Measurements from ENCODE around the gene INTS6.

The INTS6 gene

DNA sequence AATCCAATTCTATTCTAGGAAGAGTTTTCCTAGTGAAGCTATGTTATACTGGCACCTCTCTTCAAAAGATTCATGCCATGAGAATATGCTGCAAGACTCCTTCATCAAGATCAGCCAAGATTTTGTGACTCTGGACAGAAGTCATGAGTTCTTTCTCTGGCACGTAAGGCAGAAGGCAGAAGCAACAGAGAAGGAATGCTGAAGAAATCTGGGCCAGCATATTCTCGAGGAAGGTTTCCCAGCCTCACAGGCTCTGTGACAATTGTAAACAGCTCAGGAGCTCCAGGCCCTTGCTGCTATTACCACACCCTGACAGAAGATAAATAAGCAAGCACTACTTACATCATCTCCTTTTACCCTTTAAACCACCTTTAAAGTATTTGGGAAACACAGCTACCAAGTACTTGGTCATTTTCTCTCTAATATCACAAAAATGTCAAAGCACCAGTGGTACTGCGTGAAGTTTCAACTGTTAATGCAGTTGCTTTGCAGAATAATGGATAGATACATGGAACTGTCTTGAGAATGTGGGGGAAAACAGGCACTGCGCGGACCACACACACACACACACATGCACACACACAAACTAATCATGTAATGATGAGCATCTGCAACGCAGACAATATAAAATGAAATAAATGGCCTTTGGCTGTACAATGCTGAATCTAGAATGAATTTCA lies 55.4 kb downstream of the INTS6 start:
- DNase-seq: no peak

GRCh38 chr13:51396352-51396751 lies 56.5 kb downstream of the INTS6 start:
- DNase-seq: no peak

- no peak for DNase-seq
Measured at GRCh38 chr13:51394724-51395123, 58.1 kb downstream of the INTS6 start.

GRCh38 chr13:51385114-51385513 lies 67.7 kb downstream of the INTS6 start:
- no peak for DNase-seq

- DNase-seq: peak; percentile 93
Measured at GRCh38 chr13:51380269-51380668, 72.6 kb downstream of the INTS6 start.

DNA sequence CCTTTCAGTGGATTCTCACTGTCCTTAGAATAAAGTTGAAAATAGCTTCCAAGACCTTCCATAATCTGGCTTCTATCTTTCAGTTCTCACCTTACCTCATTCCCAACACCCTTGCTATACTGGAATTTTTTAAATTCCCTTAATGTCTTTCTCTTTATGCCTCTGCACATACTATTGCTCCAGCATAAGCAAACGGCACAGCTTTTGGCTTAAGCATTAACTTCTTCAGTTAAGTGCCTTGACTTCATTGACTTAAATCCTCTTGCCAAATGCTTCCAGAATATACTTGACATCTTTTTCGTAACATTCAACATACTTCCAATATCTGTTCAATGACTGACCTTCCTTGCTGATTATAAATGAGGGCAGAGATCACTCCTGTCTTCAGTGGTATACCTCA lies 79.4 kb downstream of the INTS6 start:
- no peak for DNase-seq

- DNase-seq: no peak
Measured at GRCh38 chr13:51371768-51372399, 81.0 kb downstream of the INTS6 start.

GRCh38 chr13:51370811-51371210 lies 82.0 kb downstream of the INTS6 start:
- no peak for DNase-seq

DNA sequence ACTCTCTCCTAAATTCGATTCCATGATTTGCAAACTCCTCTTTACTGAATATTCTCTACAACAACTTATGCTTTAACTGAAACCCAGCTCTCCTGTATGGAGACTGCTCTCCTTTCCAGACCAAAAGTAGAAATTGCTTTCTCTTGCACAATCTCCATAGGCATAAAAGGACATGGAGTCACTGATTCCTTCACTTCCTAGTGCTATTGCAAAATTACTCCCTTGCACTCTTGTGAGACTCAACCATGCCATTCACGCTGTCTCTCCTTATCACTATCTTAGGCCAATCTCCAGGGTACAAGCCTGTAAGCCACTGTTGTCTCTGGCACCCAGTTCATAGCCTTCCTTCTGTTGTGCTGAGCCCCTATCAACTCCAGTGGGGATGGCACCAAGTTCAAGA lies 82.7 kb downstream of the INTS6 start:
- DNase-seq: no peak

DNA sequence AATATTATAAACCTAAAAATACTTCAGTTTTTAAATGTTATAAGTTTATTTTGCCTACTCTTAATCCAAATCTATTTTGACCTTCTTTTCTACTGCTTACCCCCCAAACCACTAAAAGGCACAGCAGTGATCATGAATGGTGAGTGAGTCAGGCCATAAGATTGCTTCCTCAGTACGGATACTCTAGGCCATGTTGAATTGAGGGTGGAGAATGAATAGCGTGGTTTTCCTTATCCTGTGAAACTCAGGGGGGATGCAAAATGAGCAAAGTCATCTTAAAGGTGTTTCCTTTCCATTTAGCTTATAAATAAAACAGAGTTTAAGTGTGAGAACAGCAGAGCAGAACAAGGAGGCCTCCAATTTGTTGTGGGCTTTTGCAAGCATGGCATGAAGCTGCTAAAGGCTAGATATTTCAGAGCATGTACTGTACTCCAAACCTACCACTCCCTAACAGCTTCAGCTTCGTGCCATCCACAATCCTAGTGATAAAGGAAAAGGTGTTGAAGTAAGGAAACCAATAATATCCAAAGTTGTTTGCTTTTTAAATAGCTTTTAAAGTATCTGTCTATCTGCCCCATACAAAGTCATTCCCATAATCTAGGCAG lies 88.3 kb downstream of the INTS6 start:
- no peak for DNase-seq

DNA sequence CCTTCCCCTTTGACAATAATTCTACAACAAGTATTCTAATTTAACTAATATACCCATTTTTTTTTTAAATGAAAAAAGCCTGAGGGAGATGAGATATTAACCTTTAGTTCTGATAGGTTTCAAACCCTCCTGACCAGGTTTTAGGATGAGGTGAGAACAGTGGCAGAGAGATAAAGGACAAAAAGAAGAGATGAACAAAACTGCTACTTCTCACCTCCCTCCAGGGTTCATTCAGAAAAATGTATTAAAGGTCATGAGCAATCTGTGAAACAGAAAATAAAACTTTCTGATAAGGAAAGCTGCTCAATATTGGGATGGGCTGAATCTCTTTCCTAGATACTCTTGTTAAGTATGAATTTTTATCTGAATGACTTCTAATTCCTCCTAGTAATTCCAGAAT lies 89.2 kb downstream of the INTS6 start:
- DNase-seq: no peak

DNA sequence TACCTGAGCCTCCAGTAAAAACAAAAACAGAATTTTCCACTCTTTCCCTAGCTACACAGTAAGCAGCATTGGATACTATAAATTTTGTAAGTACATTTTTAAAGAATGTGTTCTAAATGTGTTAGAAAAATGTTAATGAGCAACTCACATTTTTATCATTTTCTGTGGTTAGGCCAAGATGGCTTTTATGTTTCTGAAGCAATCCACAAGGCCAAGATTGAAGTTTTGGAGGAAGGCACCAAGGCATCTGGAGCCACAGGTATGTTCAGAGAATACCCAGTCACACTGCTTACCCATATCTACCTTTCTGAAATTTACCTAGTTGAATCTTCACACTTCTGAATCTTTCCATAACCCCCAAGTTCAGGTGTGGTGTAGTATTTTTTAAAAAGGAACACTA lies 91.7 kb downstream of the INTS6 start:
- no peak for DNase-seq

DNA sequence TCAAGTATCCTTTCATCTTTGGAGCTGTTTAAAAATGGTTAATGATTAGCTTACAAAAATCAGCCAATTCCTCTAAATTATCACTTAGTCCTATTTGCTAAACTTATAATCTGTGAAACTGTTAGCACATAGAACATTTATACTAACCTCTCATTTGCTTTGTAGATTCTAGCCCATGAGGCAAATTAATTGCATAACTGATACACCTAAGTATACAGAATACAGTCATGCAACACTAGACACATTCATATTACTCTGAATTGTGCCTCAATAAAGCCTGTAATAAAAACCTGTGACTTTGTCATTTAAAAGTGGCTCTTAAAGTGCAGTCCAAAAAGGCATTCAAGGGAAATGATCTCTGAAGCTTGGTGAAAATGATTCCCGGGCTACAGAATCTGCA lies 92.3 kb downstream of the INTS6 start:
- no peak for DNase-seq

DNA sequence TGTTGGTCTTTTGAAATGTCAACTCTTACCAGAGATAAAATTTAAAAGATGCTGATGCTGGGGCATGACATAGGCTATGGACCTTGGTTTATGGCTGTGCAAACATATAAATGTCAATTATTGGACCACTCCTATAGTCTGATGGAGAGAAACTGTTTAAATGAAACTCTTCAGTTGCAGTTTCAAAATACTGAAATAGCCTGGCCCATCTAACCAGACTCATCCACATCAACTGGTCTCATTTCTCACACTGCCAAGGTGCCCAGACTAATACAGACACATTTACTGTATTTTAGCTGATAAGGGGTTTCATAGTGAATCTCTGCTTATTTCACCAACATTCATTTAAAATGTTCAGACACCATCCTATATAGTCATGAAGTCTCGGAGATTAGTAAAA lies 93.5 kb downstream of the INTS6 start:
- DNase-seq: no peak

DNA sequence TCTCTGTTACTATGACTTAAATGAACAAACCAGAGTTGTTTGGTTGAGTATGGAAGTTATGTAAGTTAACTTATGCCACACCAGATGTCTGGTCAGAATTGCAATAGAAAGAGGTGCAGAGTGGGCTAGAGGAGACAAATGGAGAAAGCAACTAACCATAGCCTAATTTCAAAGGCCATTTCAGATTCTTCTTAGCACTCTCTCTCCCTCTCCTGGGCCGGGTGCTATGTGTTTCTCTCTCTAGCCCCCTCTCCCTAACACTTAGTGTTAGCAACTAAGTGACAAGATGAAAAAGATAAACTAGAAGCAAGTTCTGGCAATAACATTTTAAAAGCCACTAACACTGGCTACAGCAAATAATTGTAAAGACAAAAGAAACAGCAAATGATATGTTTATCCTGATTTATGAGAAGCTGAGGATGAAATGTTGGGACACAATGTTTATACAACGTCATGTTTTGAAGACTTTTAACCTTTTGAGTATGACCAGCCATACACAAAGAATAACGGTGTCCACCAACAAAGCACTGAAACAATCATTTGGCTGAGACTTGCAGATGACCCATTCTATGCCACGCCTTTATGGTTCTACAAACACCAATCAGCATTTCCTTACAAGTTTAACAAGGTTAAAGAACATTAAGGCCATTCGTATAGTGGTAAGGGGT lies 94.8 kb downstream of the INTS6 start:
- no peak for DNase-seq

DNA sequence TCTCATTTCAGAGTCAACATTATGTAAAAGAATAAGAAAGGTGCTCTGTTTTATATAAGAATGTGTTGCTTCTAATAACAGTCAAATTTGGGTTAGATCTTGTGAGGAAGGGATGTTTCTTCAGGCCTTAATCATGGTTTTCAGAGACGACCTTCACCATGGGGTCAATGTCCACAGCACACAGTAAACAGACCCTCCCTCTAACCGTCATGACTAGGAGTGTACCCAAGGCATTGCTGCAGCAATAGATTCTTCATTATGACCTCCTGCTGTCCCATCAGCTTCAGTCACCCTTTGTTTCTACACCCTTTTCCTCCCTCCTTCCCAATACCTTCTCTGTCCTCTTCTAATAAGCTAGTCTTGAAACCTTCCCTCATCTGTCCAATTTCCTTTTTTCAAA lies 97.6 kb downstream of the INTS6 start:
- no peak for DNase-seq

- no peak for DNase-seq
Measured at GRCh38 chr13:51349016-51349415, 103.8 kb downstream of the INTS6 start.

- DNase-seq: no peak
Measured at GRCh38 chr13:51348069-51348967, 104.5 kb downstream of the INTS6 start.

- DNase-seq: no peak
Measured at GRCh38 chr13:51347099-51347498, 105.7 kb downstream of the INTS6 start.

DNA sequence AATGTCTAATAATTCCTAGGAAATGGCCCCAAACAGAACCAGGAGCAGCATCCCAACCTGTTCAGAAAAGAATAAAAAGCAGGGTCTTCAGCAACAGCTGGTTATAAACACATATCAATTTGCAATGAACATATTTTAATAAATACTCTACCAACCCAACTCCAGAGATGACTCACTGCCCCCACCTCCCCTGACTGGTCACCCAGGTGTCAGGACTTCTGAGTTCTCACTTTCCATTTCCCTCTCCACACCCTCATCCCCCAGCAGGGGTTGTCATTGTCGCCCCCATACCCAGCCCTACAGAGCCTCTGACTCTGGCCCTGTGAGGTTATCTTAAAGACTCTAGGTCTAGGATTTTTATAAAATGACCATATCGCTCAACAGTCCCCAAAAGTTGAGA lies 106.4 kb downstream of the INTS6 start:
- no peak for DNase-seq

DNA sequence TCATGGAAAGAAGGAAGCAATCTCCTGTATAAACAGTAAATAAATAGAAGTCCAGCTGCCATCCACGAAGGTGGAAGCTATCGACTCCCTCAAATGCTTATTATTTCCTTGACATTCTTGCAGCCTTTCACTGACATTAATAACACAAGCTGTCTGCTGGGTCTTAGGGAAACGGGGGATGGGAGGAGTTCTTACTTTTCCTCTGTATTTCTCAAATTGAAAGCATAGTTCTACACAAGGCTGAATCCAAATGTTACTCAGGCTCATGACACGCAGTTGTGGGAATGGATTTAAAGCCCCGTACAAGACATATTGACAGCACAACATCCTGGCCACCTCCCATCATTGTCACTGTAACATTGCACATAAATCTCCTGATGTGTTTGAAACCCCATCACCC lies 109.4 kb downstream of the INTS6 start:
- DNase-seq: no peak

DNA sequence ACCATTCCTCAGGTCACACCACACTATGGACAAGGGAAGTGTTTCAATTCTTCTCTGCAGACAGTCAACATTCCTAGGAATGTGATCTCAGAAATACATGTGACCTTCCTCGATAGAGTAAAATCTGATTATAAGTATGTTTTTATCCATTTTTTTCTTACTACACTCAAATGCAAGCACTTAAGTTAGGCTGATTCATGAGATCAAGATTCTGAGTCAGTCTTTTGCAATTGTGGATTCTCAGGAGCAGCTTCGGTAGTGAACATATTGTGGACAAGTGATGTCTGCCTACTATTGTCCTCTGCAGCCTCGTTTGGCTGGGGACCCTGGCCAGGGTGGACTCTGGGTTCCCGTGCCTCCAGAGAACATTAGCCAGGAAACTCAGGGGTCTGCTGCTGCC lies 110.1 kb downstream of the INTS6 start:
- DNase-seq: no peak

DNA sequence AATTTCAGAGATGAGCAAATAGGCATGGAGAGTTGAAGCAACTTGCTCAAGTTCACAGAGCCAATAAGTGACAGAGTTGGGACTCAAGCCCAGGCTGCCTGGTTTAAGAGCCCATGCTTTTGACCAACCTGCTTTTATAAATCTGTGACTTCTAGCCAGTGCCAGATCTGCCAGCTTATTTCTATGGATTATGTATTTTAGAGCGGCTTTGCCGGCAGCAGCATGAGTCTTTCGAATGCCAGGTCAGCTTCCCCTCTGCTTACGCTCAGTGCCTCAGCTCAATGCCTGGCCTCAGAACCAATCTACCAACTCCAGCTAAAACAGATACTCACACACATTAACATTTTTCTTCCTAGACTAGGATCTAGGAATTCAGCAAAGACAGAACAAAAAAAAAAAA lies 111.0 kb downstream of the INTS6 start:
- no peak for DNase-seq
